Measurements from ENCODE around the gene ALG1.
"Not testable (repeated sequence)": the region's sequence is repeated elsewhere in the genome, so short reads cannot be mapped to it uniquely, and the experiment has no call there.

The ALG1 gene

DNA sequence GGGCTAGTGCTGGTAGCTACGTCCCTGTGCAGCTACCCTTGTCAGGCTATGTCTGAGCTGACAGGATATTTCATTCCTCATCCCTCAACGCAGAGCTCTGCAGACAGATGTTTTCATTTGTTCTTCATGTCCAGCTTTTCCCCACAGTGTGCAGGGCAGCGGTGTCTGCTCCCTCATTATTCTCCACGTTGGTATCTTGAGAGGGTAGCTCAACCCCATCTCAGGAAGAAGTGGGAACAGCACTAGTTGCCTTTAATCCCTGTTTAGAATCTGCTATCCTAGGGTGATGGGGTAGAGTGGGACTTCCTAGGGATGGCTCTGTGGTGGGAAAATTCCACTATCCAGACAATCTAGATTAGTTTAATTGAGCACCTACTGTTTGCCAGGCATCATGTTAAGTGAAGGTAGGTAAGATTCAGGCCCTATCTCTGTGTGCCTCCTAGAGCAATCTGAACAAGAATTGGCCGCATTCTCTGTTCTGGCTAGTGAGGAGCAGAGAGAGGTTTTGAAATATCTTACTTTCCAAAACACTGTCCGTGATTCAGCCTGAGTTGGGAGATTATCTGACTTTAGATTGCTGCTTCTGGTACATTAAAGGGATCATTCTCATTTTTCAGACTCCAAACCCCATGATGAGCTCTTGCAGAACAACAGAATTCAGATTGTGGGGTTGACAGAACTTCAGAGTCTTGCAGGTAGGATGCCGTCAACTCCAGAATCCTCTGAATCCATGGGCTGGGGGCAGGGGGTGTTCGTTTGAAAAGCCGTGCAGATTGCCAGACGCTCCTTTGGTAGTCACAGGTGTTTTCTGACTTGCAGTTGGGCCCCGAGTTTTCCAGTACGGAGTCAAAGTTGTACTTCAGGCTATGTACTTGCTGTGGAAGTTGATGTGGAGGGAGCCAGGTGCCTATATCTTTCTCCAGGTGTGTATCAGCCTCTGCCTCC, 963 bp downstream of the ALG1 start:
- no peak for DNase-seq (ENCODE audit: low read depth)
- peak overlapping the region; percentile 76 for H3K4me3 ChIP-seq (ENCODE audit: low read depth, low read length)
- TF ChIP-seq, protein P1, sequence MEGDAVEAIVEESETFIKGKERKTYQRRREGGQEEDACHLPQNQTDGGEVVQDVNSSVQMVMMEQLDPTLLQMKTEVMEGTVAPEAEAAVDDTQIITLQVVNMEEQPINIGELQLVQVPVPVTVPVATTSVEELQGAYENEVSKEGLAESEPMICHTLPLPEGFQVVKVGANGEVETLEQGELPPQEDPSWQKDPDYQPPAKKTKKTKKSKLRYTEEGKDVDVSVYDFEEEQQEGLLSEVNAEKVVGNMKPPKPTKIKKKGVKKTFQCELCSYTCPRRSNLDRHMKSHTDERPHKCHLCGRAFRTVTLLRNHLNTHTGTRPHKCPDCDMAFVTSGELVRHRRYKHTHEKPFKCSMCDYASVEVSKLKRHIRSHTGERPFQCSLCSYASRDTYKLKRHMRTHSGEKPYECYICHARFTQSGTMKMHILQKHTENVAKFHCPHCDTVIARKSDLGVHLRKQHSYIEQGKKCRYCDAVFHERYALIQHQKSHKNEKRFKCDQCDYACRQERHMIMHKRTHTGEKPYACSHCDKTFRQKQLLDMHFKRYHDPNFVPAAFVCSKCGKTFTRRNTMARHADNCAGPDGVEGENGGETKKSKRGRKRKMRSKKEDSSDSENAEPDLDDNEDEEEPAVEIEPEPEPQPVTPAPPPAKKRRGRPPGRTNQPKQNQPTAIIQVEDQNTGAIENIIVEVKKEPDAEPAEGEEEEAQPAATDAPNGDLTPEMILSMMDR (IDR thresholded peaks at IDR 0.05; ENCODE audit: control insufficient read depth, extremely low read depth, insufficient read depth), result no peak

DNA sequence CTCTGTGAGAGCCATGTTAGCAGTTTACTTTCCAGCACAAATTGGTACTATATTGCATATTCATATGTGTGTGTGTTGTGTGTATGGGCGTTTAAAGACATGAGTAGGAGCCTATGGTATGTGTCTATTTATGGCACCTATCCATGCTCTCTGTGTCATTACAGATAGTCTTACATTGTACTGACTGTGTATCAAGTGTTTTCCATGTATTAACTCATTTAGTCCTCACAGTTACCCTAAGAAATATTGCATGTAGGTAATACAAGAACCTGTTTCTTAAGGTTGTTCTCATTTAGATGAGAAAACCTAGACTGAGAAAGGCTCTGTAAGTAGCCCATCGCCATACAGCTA, 1.6 kb downstream of the ALG1 start:
- peak overlapping the region; percentile 76; the same call in 1 of the 2 replicates for H3K4me3 ChIP-seq (ENCODE audit: low read depth, low read length)
- no peak for DNase-seq (ENCODE audit: low read depth)
- TF ChIP-seq, protein P1 (IDR thresholded peaks at IDR 0.05; ENCODE audit: control insufficient read depth, extremely low read depth, insufficient read depth), result no peak

DNA sequence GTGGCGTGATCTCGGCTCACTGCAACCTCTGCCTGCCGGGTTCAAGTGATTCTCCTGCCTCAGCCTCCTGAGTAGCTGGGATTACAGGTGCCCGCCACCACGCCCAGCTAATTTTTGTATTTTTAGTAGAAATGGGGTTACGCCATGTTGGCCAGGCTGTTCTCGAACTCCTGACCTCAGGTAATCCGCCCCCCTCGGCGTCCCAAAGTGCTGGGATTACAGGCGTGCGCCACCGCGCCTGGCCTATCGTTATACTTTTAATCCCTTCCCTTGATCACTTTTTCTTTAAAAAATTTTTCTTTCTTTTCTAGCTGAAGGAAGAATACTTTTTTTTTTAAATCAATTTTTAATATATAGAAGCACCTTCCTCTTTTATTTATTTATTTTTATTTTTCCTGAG, 2.1 kb downstream of the ALG1 start:
- not testable (repeated sequence) for DNase-seq (ENCODE audit: low read depth); H3K4me3 ChIP-seq (ENCODE audit: low read depth, low read length)

DNA sequence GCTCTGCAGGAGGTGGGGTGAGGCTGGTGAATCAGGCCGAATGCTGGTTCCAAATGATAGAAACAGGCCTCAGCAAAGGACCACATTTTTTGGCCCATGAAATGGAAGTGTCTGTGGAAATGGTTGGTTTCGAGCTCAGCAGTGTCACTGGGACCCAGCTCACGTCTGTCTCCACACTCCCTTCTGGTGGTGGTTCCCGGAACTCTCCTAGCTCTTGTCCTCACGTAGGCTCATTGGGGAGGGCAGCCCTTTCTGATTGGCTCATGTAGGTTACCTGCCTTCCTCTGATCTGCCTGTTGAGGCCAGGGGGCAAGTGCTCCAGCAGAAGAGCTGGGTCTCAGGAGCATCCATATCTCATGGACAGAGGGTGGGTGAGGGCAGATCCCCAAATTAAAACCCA, 4.0 kb downstream of the ALG1 start:
- no peak overlapping the region for H3K4me3 ChIP-seq (ENCODE audit: low read depth, low read length)
- TF ChIP-seq, protein P1 (IDR thresholded peaks at IDR 0.05; ENCODE audit: control insufficient read depth, extremely low read depth, insufficient read depth), result no peak
- DNase-seq (ENCODE audit: low read depth), result no peak

DNA sequence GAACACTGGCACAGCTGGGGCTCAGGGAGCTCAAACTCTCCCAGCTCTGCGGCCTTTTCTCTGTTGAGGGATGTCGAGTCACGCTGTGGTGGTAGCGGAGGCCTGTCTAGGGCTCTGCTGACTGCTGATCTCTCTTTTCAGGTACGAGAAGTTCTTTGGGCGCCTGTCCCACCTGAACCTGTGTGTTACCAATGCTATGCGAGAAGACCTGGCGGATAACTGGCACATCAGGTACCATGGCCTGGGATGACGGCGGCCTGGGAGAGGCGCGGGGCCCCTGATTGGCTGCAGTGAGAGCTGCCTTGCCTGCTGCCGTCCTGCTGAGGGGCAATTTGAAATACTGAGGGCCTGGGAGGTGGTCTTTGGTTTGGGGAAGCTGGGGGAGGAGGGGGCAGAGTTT, 5.7 kb downstream of the ALG1 start:
- DNase-seq (ENCODE audit: low read depth), result no peak
- no peak overlapping the region for H3K4me3 ChIP-seq (ENCODE audit: low read depth, low read length)
- TF ChIP-seq, protein P1 (IDR thresholded peaks at IDR 0.05; ENCODE audit: control insufficient read depth, extremely low read depth, insufficient read depth), result no peak

DNA sequence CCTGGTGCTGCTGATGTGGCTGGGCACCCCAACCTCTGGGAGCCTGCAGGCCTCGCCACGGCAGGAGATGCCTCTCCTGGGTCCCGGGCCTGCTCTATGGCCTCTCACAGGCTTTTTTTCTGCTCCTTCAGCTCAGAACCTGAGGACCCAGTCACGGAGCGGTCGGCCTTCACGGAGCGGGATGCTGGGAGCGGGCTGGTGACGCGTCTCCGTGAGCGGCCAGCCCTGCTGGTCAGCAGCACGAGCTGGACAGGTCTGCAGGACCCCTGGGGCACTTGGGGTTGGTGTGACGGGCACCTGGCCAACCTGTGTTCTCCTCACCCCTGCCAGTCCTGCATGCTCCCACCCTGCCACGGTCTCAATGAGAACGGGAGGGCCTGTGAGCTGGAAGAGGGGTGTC, 7.0 kb downstream of the ALG1 start:
- no peak overlapping the region for H3K4me3 ChIP-seq (ENCODE audit: low read depth, low read length)
- TF ChIP-seq, protein P1 (IDR thresholded peaks at IDR 0.05; ENCODE audit: control insufficient read depth, extremely low read depth, insufficient read depth), result no peak
- DNase-seq (ENCODE audit: low read depth), result no peak

DNA sequence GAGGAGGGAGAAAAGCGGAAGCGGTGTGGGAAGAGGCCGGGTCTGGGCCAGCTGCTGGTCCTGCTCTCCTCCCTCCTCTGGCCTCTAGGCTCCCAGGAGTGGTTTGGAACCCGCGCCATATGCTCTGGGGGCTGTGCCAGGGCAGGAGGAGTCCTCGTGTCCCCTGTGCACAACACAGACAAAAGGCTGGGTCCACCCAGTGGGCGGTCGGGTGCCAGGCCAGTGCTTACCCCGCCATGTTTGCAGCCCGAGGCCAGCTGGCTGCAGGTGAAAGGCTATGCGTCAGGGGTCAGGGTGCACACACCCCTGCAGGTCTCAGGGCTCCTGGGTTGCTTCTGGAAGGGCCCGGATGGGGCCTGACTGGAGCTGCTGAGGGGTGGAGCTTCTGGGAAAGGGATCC, 8.8 kb downstream of the ALG1 start:
- DNase-seq (ENCODE audit: low read depth); H3K4me3 ChIP-seq (ENCODE audit: low read depth, low read length): not testable (repeated sequence)

DNA sequence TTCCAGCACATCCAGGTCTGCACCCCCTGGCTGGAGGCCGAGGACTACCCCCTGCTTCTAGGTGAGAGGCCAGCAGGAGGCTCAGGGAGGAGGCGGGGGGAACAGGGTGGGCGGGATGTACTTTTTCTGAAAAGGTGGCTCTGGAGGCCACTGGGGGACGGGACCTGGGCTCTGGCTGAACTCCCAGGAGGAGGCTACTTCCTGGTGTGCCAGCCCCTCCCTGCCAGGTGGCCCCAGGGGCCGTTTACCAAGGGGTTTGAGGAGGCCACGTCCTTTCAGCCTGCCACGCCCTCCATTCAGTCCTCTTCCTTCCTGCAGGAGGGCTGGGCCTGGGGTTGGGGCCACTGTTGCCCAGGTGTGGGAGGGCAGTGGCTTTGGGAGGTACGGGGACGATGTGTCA, 9.4 kb downstream of the ALG1 start:
- not testable (repeated sequence) for H3K4me3 ChIP-seq (ENCODE audit: low read depth, low read length); DNase-seq (ENCODE audit: low read depth)

DNA sequence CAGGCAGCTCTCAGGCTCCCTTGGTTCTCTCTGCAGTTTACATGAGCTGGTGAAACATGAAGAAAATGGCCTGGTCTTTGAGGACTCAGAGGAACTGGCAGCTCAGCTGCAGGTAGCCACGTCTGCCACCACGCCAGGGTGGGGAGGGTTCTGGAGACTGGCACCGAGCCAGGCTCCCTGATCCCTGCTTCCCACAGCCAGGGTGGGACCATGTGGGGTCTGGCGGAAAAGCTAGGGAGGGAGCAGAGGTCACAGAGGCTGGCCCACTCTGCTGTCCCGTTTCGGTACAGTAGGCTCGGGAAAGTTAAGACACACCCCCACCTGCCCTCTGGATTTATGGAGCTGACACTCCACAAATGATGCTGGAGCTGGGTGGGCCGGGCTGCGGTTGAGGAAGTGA, 12.0 kb downstream of the ALG1 start:
- not testable (repeated sequence) for H3K4me3 ChIP-seq (ENCODE audit: low read depth, low read length); DNase-seq (ENCODE audit: low read depth)

DNA sequence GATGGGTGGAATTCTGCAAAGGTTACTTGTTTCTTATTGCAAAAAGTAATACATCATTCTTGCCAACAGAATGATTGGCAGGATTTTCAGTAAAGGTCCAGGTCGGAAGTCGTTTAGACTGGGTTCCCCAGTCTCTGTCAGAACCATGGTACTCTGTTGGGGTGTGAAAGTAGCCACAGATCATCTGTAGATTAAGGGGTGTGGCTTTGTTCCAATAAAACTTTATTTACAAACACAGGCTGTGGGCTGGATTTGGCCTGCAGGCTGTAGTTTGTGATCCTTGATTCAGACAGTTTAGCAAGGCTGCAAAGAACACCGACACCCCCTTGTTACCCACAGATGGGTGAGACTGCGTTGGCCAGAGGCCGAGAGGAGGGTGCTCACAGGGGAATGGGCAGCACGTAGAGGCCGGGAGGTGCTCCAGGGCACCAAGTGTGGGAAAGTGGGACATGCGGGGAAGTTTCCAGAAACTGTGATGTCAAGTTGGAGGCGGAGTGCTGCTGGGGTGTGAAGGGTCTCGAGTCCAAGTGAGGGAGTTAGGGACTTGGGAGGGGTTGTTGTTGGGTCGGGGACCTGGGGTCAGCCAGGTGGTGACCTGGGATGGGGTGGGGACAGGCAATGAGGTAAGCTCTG, 12.6 kb downstream of the ALG1 start:
- H3K4me3 ChIP-seq (ENCODE audit: low read depth, low read length); DNase-seq (ENCODE audit: low read depth): not testable (repeated sequence)
